Nephron progenitor cell (in vitro differentiated cells): ENCODE results near the gene NAE1.
A peak's percentile ranks its signal among the peaks of the same experiment; 100 is the strongest.

ENCODE experiments used
- DNase-seq: peaks from one replicate; pipeline ENCODE4 v3.0.0; 2021
- H3K27ac Mint-ChIP-seq: 2 replicates; pipeline ENCODE4 v1.8.0; 2021; ENCODE audit warnings: mild to moderate bottlenecking, moderate library complexity, mixed read lengths
- H3K27me3 Mint-ChIP-seq: 2 replicates; pipeline ENCODE4 v1.8.0; 2021; ENCODE audit warnings: mild to moderate bottlenecking, low read depth, mixed read lengths; ENCODE audit not compliant: poor library complexity
- H3K36me3 Mint-ChIP-seq: 2 replicates; pipeline ENCODE4 v1.8.0; 2021; ENCODE audit warnings: low read depth, mixed read lengths
- H3K4me1 Mint-ChIP-seq: 2 replicates; pipeline ENCODE4 v1.8.0; 2021; ENCODE audit warnings: mixed read lengths
- H3K4me3 Mint-ChIP-seq: 2 replicates; pipeline ENCODE4 v1.8.0; 2021; ENCODE audit warnings: mild to moderate bottlenecking, moderate library complexity, mixed read lengths
- H3K9me3 Mint-ChIP-seq: 2 replicates; pipeline ENCODE4 v1.8.0; 2021; ENCODE audit warnings: mild to moderate bottlenecking, moderate library complexity, mixed read lengths
- TF ChIP-seq, protein P1 (sequence below): fragments of 200-600 bp; sonication (generic); IDR thresholded peaks from 2 replicates; pipeline ENCODE4 v1.5.0; 2021; ENCODE audit warnings: antibody characterized with exemption

Gene NAE1

DNA sequence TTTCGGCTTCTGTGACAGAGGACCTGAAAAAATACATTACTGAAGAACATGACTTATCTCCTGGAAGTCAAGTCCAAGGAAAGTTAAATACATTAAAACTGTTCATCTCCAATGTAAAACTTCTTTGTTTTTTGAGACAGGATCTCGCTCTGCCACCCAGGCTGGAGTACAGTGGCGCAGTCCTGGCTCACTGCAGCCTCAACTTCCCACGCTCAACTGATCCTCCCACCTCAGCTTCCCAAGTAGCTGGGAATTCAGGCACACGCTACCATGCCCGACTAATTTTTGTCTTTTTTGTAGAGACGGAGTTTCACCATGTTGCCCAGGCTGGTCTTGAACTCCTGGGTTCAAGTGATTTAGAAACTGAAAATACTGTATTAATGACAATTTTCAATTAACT is 19.7 kb downstream of the NAE1 start:
- Mint-ChIP-seq H3K36me3 (peaks cover 87% of the 10 kb centered on the region), H3K4me1 (no peaks in the 10 kb centered on the region), H3K4me3 (no peak overlapping the region), H3K27ac (peak overlapping the region; percentile 68), H3K9me3 (no peaks in the 10 kb centered on the region), H3K27me3 (no peaks in the 10 kb centered on the region)
- TF ChIP-seq, protein P1, sequence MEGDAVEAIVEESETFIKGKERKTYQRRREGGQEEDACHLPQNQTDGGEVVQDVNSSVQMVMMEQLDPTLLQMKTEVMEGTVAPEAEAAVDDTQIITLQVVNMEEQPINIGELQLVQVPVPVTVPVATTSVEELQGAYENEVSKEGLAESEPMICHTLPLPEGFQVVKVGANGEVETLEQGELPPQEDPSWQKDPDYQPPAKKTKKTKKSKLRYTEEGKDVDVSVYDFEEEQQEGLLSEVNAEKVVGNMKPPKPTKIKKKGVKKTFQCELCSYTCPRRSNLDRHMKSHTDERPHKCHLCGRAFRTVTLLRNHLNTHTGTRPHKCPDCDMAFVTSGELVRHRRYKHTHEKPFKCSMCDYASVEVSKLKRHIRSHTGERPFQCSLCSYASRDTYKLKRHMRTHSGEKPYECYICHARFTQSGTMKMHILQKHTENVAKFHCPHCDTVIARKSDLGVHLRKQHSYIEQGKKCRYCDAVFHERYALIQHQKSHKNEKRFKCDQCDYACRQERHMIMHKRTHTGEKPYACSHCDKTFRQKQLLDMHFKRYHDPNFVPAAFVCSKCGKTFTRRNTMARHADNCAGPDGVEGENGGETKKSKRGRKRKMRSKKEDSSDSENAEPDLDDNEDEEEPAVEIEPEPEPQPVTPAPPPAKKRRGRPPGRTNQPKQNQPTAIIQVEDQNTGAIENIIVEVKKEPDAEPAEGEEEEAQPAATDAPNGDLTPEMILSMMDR = no peak
- no peak for DNase-seq

DNA sequence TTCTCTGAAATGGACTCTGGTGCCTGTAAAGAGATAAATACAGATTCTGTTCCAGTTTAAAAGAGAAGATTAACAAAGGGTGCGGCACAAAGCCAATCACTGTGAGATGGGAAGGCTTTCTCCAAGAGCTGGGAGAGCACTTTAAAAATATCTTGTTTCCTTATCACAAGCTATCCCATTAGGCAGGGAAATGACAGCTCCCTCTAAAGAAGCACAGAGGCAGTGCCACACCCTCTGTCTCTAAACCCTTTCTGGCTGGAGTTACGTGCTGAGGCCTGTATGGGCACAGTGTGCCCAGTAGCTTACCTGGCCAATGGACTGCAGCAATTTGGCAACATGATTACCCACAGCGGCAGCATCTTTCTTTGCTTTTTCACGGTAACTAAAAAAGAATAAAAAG is 20.4 kb downstream of the NAE1 start:
- Mint-ChIP-seq H3K4me1 (no peaks in the 10 kb centered on the region), H3K27me3 (no peaks in the 10 kb centered on the region), H3K27ac (no peak overlapping the region), H3K36me3 (peaks cover 88% of the 10 kb centered on the region), H3K4me3 (no peak overlapping the region), H3K9me3 (no peaks in the 10 kb centered on the region)
- TF ChIP-seq, protein P1 = no peak
- DNase-seq = no peak

DNA sequence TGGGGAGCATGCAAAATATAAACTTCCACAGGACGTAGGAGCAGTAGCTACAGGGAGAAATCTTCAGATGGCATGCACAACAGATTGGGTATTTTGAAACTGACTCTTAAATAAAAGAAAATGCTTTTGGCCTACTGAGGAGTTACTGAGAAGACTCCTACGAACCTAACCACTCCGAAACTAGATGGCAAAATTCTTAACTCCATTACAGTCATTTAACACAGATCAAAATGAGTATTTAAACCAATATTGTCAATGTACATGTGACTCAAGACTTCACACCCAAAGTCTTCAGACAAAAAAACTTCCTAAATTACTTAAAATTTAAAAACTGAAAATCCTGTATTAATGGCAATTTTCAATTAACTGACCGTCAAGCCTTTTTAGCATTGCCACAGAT is 21.0 kb downstream of the NAE1 start:
- no peaks in the 10 kb centered on the region for H3K27me3 Mint-ChIP-seq
- H3K27ac Mint-ChIP-seq = no peak overlapping the region
- peaks cover 88% of the 10 kb centered on the region for H3K36me3 Mint-ChIP-seq

DNA sequence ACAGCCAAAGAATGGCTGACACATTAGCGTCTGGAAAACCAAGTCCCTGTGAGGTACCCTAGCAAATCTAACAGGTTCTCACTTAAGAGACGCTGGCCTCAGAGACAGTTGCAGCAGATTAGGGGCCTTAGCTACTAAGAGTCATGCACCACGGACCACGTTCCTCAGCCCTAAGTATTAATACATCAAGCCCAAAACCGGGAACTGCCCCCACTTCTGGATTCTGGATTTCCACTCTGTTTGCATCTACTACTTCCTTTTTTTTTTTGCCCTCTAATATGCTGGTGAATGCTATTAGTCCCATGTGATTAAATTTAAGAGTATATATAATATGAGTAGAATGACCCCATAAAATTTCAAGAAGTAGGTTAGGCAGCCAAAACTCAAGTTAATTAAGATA is 28.6 kb downstream of the NAE1 start:
- Mint-ChIP-seq H3K4me3 (no peak overlapping the region), H3K27me3 (peaks cover 3% of the 10 kb centered on the region), H3K4me1 (no peaks in the 10 kb centered on the region), H3K27ac (no peak overlapping the region), H3K36me3 (peaks cover 47% of the 10 kb centered on the region), H3K9me3 (no peaks in the 10 kb centered on the region)
- TF ChIP-seq, protein P1 = no peak
- no peak for DNase-seq

More for the DNA sequence above, 21.0 kb downstream of the NAE1 start:
- TF ChIP-seq, protein P1 = no peak
- no peak for DNase-seq
- Mint-ChIP-seq H3K9me3 (no peaks in the 10 kb centered on the region), H3K4me1 (no peaks in the 10 kb centered on the region), H3K4me3 (no peak overlapping the region)

DNA sequence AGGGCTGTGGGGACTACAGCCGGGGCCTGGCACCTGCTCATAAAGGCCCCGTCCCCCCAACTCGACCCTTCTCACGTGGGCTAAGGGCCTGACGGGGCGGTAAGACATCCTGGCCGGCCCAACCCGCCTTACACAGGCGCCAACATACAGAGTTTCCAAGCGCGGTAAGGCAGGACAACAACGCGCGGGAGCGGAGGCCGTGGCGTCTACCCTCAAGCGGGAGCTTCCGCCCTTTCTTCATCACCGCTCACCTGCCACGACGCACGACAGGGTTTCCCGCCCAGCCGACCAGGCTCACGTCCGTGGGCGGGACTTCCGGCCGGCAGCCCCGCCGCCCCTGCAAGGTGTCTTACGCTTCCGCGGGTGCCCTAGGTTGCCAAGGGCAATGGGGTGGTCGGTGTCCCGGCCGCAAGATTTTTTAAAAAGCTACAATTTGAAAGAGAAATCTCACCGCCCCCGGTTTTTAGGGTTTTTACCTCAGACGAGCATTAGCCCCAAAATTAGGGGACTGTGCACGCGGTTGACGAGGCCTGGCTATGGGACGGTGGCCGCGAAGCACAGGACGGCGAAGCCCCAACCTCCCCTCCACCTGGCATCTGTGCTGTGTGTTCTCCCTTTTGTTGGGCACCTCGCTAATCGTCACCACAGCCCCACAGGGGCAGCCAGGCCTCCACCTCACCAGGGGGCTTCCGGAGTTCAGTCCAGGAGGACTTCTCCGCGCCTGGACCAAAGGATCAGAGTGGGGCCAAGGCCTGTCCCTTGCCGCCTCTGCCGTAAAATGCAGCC is 29.3 kb downstream of the NAE1 start, which contains the start of gene TERB1:
Gene TERB1 (minus strand): TSS at position 265 of the 786 bp plus-strand sequence. CDS start 4,786 bp downstream, outside the sequence.
- TF ChIP-seq, protein P1 = no peak
- peaks cover 41% of the 10 kb centered on the region for H3K36me3 Mint-ChIP-seq
- H3K27me3 Mint-ChIP-seq = peaks cover 3% of the 10 kb centered on the region
- H3K9me3 Mint-ChIP-seq = no peaks in the 10 kb centered on the region
- H3K27ac Mint-ChIP-seq = no peak within 1 kb of the TSS
- no peaks in the 10 kb centered on the region for H3K4me1 Mint-ChIP-seq
- H3K4me3 Mint-ChIP-seq = no peak within 1 kb of the TSS
- no peak for DNase-seq

DNA sequence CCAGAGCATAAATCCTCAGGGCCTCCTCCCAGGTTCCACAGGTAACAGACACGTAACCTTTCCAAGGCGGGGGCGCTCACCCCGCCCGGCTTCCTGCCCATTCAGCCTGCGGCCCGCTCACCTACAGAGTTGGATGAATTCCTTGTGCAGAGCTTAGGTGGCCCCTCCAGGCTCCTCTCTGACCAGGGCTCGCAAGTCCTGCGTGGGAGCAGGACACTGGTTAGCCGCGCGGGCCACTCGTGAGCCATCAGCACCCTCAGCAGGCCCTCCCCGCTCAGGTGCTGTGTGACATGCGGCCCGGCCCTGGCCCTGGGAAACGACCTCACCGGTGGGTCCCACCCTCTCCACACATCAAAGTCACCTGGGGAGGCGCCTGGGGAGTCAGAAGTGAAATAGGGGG is 29.9 kb downstream of the NAE1 start:
- no peak overlapping the region for H3K4me3 Mint-ChIP-seq
- H3K27me3 Mint-ChIP-seq = peaks cover 4% of the 10 kb centered on the region
- H3K36me3 Mint-ChIP-seq = peaks cover 38% of the 10 kb centered on the region
- H3K4me1 Mint-ChIP-seq = no peaks in the 10 kb centered on the region
- no peak for DNase-seq
- H3K9me3 Mint-ChIP-seq = no peaks in the 10 kb centered on the region
- no peak overlapping the region for H3K27ac Mint-ChIP-seq
- TF ChIP-seq, protein P1 = no peak
